HG03571 (cell line): ENCODE measurements around the gene ACTR1A.

Source experiments
- ATAC-seq: cut with Tn5 transposase; IDR thresholded peaks from one replicate; pipeline ENCODE4 v1.9.1; 2021; ENCODE audit not compliant: unreplicated experiment

Gene ACTR1A

DNA sequence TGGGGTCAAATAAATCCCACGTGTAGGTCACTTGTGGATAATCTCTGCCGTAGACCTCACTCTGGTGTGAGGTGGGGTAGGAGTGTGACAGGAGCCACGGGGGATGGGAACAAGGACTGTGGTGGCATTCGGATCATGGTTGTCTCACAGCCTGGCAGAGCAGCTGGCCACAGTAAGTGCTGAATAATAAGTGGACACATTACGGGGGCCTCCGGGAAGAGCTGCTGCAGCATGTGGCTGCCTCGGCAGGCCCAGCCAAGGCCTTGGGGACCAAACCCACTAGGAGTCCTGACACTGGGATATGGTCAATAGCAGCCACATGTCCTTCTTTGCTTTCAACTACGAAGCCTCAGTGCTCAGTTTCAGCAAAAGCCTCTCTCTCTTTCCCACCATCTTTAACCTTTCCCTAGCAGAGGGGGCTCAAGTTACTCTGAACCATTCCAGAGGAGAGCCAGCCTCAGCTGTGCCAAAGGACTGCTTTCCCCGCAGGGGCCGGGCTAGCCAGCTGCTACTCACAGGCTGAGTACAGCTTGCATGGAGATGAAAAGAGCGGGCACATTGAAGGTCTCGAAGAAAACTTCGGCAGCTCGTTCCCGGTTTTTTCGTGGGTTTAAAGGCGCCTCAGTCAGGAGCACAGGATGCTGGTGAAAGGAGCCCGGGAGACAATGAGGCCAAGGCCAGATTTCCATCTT is 17.3 kb downstream of the ACTR1A start:
- ATAC-seq: no peak

DNA sequence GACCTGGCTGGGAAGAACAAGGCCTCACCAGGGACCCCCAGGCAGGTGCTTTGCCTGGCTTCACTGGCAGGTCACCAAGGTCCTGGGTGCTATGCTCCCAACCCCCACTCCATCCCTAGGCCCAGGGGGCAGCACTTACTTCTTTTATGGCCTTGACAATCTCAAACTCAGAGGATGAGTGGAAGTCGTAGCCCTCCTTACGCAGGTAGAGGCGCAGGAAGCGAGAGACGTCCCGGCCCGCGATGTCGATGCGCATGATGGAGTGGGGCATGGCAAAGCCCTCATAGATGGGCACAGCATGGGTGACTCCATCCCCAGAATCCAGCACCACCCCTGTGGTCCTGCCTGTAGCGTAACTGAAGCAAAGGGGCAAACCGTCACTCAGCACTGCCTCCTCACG is 18.5 kb downstream of the ACTR1A start:
- ATAC-seq: no peak

GRCh38 chr10:102480396-102480795 is 22.1 kb downstream of the ACTR1A start:
- no peak for ATAC-seq

DNA sequence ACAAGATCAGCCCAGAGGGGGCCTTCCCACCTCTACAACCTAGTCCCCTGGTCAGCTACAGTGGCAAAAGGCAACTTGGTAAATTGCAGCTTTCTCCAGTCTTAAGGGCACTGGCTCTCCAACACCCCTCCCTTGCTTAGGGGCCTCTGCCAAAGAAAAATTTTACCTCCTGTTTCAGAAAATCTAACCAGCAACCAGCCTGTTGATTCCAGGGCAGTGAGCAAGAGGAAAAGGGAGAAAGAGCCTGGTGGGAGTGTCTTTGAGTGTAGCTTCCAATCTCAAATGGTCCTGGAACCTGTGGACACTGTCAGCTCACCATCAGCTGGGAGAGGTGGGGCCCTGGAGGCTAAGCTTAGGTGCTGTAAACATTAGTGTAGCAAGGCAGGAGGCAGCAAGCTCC is 22.9 kb downstream of the ACTR1A start:
- no peak for ATAC-seq

GRCh38 chr10:102476466-102477141 is 25.9 kb downstream of the ACTR1A start:
- ATAC-seq: no peak

- ATAC-seq: no peak
Measured at GRCh38 chr10:102475451-102476040, 27.0 kb downstream of the ACTR1A start.

DNA sequence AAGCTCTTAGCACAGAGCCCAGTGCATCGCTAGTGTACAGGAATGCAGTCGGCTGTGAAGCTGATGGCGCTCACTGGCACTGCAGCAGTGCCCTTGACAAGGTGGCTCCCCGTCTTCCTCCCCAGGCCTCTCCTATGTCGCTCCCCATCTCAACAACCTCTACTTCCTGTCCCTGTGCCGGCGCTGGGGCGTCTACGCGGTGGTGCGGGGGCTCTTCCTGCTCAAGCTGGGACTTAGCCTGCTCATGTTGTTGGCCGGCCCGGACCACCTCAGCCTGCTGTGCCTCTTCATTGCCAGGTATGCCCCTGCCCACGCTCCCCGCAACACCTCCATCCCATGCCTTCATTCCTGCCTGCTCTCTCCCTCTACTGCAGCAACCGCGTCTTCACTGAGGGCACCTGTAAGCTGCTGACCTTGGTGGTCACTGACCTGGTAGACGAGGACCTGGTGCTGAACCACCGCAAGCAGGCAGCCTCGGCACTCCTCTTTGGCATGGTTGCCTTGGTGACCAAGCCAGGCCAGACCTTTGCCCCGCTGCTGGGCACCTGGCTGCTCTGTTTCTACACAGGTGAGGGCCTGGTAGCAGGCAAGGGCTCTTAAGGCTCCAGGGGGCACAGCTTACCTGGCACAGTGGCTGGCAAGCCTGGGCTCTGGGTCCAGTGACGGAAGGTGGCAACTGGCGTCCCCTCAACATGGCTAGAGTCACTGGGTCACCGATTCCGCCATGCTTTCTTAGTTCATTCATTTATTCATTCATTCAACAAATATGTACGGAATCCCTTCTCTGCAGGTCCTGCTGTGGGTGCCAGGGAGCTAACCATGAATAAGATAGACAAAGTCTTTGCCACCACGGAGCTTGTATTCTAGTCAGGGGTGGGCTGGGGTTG is 28.8 kb downstream of the ACTR1A start:
- ATAC-seq: no peak

DNA sequence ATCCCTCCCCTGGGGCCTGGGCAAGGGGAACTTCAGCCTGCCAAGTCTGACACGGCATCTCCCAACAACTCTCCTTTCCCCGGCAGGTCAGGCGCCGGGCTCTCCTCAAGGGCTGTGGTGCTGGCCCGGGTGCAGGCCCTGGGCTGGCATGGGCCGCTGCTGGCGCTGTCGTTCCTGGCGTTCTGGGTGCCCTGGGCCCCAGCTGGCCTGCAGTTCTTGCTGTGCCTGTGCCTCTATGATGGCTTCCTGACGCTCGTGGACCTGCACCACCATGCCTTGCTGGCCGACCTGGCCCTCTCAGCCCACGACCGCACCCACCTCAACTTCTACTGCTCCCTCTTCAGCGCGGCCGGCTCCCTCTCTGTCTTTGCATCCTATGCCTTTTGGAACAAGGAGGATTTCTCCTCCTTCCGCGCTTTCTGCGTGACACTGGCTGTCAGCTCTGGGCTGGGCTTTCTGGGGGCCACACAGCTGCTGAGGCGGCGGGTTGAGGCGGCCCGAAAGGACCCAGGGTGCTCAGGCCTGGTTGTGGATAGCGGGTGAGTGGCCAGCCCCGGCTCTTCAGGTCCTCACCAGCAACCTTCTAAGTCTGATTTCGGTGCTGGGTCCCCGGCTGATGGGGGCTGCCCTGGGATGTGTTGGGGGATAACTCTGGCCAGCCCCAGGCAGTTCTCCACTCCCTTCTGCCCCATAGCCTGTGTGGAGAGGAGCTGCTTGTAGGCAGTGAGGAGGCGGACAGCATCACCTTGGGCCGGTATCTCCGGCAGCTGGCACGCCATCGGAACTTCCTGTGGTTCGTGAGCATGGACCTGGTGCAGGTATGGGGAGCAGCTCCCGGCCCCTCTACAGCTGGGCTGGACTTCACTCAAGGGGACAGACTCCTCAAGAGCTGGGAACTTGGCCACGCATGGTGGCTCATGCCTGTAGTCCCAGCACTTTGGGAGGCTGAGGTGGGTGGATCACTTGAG is 31.6 kb downstream of the ACTR1A start:
- ATAC-seq: no peak

GRCh38 chr10:102468683-102469082 is 33.8 kb downstream of the ACTR1A start:
- ATAC-seq: no peak

GRCh38 chr10:102467971-102468438 is 34.5 kb downstream of the ACTR1A start:
- ATAC-seq: no peak

GRCh38 chr10:102467318-102467717 is 35.2 kb downstream of the ACTR1A start:
- ATAC-seq: no peak

DNA sequence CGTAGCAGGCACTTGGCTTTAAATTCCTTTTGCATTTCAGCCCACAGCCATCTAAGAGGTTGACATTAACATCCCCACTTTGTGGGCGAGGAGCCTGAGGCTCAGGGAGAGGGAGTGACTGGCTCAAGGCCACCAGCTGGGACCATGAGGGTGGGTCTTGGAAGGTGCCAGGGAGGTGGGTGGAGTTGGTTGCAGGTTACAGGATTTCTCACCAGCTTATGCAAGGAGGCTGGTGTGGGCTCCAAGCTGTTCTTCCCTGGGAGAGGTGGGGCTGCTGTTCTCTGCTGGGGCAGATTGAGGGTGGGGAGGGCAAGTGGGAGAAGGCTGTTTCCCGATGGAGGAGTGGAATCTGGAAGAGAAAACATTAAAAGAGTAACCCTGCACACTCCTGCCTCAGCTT is 37.0 kb downstream of the ACTR1A start:
- ATAC-seq: no peak

- ATAC-seq: no peak
Measured at GRCh38 chr10:102463983-102464382, 38.5 kb downstream of the ACTR1A start.

GRCh38 chr10:102462512-102463054 is 39.9 kb downstream of the ACTR1A start:
- no peak for ATAC-seq

GRCh38 chr10:102461187-102462054 is 41.1 kb downstream of the ACTR1A start:
- peak; percentile 80 for ATAC-seq

GRCh38 chr10:102460836-102461186 is 41.7 kb downstream of the ACTR1A start:
- peak; percentile 21 for ATAC-seq

- no peak for ATAC-seq
Measured at GRCh38 chr10:102458656-102459055, 43.9 kb downstream of the ACTR1A start.

DNA sequence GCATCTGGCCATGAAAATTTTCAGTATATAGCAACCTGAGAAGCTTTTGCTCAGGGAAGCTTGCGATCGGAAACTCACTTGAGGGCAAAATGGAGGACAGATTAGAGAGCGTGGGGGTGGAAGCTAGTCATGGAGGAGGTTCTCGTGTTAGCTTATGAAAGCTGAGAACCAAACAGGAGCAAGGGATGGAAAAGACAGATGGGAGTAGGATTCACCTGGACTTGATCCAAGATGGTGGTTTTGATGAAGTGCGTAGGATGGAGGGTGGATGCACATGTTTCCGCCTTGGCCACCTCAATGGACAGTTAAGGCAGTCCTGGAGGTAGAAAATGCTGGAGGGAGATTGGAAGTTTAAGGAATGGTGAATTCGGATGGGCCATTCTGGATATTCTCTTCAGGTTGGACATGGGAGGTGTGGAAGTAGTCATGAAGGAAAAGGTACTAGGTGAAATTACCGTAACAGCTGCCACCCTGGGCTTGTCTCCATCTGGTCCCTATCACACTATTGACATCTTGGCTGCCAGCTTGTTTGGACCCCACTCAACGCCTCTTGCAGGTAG is 44.8 kb downstream of the ACTR1A start:
- no peak for ATAC-seq
